ENCODE results near the gene FAM168A. TPM values are rescaled to one million over a fixed set of nuclear protein-coding genes. Genes with fewer than 3 reads are reported as not detected.

The FAM168A gene
- total and polyA plus RNA-seq, 10 of the 15 experiments (the other 5 are each of a cell fraction or from before 2014, with no cell fraction given) = 1.7 to 20.0 (median 10.0) TPM

DNA sequence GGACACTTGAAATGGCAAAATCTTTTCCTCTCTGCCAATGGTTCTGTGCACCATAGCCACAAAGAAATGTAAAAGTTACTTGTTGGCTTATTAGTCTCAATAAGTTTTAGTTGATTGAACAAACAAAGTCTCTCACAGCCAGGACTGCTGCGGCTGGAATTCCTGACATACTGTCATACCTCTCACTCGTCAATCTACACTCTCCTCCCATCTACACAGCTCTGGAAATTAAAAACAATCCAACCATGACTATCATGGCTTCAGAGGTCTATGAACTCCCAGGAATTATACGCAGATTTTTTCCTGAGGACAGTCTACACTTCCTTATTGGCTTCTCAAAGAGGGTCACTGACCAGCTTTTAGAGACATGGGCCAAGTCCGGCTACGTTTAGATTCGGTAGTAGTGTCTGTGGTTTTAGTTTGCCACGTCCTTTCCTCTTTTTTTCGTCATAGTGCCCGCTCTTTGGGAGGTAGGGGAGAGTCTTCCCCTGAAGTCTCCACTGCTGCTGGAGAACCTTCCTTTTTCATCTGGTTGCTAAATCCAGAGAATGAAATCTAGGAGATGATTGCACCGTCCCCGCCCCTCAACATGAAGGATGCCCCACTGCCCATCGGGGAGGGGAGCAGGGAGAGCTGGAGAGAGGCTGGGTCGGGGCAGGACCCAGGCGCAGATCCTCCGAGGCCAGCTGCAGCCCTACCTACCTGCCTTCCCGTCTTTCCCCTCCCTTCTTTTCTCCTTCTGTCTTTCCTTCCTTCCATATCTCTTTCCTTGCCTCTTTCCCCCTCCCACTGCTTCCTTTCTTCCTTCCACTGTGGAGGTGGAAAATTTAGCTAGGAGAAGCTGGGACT lies 47.4 kb upstream of the FAM168A start:
- no peak for DNase-seq (ENCODE audit: low read depth, low spot score)
- no peaks in the 10 kb centered on the region for H3K79me2 ChIP-seq (ENCODE audit: control insufficient read depth, insufficient read depth, low read length)
- no peaks in the 10 kb centered on the region for H3K36me3 ChIP-seq (ENCODE audit: control insufficient read depth in 2 of 2, insufficient read depth in 2 of 2, low read length in 1 of 2)
- ChIA-PET SMC1A (ENCODE audit: uncharacterized antibody, unreplicated experiment) (interaction anchor here (0.6 kb wide), 1 partner anchor 164 kb away, joined by 3 read pairs; no protein-coding TSS in a partner anchor), RAD21 (ENCODE audit: unreplicated experiment) (interaction anchor here (0.6 kb wide), 1 partner anchor 18 kb away, joined by 3 read pairs; no protein-coding TSS in a partner anchor), POLR2A (no interaction called here), CTCF (interaction anchor here (0.8 to 2.5 kb wide), 3 partner anchors 15 to 166 kb away, joined by 3 to 15 read pairs (median 4); no protein-coding TSS in a partner anchor)
- no peaks in the 10 kb centered on the region for H3K27me3 ChIP-seq (replicated peaks in 1 of 2; ENCODE audit: control insufficient read depth in 2 of 2, insufficient read depth in 2 of 2, low read length in 1 of 2)
- no peak for TF ChIP-seq KDM1A (IDR thresholded peaks at IDR 0.05; ENCODE audit: borderline replicate concordance)
- TF ChIP-seq, protein P1, sequence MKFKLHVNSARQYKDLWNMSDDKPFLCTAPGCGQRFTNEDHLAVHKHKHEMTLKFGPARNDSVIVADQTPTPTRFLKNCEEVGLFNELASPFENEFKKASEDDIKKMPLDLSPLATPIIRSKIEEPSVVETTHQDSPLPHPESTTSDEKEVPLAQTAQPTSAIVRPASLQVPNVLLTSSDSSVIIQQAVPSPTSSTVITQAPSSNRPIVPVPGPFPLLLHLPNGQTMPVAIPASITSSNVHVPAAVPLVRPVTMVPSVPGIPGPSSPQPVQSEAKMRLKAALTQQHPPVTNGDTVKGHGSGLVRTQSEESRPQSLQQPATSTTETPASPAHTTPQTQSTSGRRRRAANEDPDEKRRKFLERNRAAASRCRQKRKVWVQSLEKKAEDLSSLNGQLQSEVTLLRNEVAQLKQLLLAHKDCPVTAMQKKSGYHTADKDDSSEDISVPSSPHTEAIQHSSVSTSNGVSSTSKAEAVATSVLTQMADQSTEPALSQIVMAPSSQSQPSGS (IDR thresholded peaks at IDR 0.05; ENCODE audit: low read length) = no peak
- TF ChIP-seq ZSCAN29 (IDR thresholded peaks at IDR 0.05) = no peak
- intact Hi-C loops (cut with micrococcal nuclease; ENCODE audit: unreplicated experiment) = no loop called here
- no peaks in the 10 kb centered on the region for H3K4me1 ChIP-seq (ENCODE audit: control insufficient read depth, insufficient read depth, low read length)
- no peak for FAIRE-seq
- H4K20me1 ChIP-seq (ENCODE audit: control insufficient read depth, insufficient read depth) = no peaks in the 10 kb centered on the region
- H3K27ac ChIP-seq (ENCODE audit: control insufficient read depth, insufficient read depth) = no peak overlapping the region
- in situ Hi-C loops (cut with MboI) = no loop called here
- H2AFZ ChIP-seq (ENCODE audit: control insufficient read depth, low read depth, low read length) = no peak overlapping the region
- no peak overlapping the region for H3K4me2 ChIP-seq (ENCODE audit: control insufficient read depth, insufficient read depth)
- no peak overlapping the region for H3K9ac ChIP-seq (ENCODE audit: control insufficient read depth, insufficient read depth, low read length)
- no peaks in the 10 kb centered on the region for H3K9me3 ChIP-seq (replicated peaks; ENCODE audit: control insufficient read depth, insufficient read depth, low read length)
- no peak overlapping the region for H3K4me3 ChIP-seq
- ATAC-seq = no peak
- WGBS (ENCODE audit: insufficient coverage, insufficient replicate concordance, low lambda C conversion rate, missing lambda C conversion rate) = 36% methylated on average over 16 of the region's 16 CpGs
- no TSS peak for BruUV-seq (replicated peaks)

DNA sequence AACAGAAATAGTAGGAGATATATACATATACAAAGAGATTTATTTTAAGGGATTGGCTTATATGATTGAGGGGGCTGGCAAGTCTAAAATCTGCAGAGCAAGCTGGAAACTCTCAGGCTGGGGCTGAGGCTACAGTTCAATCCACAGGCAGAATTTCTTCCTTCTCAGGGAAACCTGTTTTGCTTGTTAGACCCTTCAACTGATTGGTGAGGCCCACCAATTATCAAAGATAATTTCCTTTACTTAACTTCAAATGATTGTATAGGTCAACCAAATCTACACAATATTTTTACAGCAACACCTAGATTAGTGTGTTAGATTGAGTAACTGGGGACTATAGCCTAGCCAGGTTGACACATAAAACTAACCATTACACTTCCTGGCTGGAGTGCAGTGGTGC lies 43.8 kb upstream of the FAM168A start:
- in situ Hi-C loops (cut with MboI) (no loop called here), intact Hi-C loops (cut with micrococcal nuclease; ENCODE audit: unreplicated experiment) (no loop called here)
- ChIA-PET POLR2A (no interaction called here), CTCF (interaction anchor here (1.0 to 1.6 kb wide), 2 partner anchors 19 to 162 kb away, joined by 4 to 5 read pairs; no protein-coding TSS in a partner anchor), RAD21 (ENCODE audit: unreplicated experiment) (no interaction called here), SMC1A (ENCODE audit: uncharacterized antibody, unreplicated experiment) (no interaction called here)
- ATAC-seq (no peak), DNase-seq (ENCODE audit: low read depth, low spot score) (no peak), FAIRE-seq (no peak)
- Histone ChIP-seq H3K36me3 (ENCODE audit: control insufficient read depth in 2 of 2, insufficient read depth in 2 of 2, low read length in 1 of 2) (no peaks in the 10 kb centered on the region), H3K79me2 (ENCODE audit: control insufficient read depth, insufficient read depth, low read length) (no peaks in the 10 kb centered on the region), H3K4me3 (no peak overlapping the region), H3K4me1 (ENCODE audit: control insufficient read depth, insufficient read depth, low read length) (no peaks in the 10 kb centered on the region), H3K27me3 (replicated peaks in 1 of 2; ENCODE audit: control insufficient read depth in 2 of 2, insufficient read depth in 2 of 2, low read length in 1 of 2) (no peaks in the 10 kb centered on the region), H3K4me2 (ENCODE audit: control insufficient read depth, insufficient read depth) (no peak overlapping the region), H2AFZ (ENCODE audit: control insufficient read depth, low read depth, low read length) (no peak overlapping the region), H3K27ac (ENCODE audit: control insufficient read depth, insufficient read depth) (no peak overlapping the region), H3K9ac (ENCODE audit: control insufficient read depth, insufficient read depth, low read length) (no peak overlapping the region), H4K20me1 (ENCODE audit: control insufficient read depth, insufficient read depth) (no peaks in the 10 kb centered on the region), H3K9me3 (replicated peaks; ENCODE audit: control insufficient read depth, insufficient read depth, low read length) (no peaks in the 10 kb centered on the region)
- BruUV-seq (replicated peaks) = no TSS peak
- TF ChIP-seq NFXL1 (IDR thresholded peaks at IDR 0.05; ENCODE audit: borderline replicate concordance) = no peak
- no peak for TF ChIP-seq ZNF622 (IDR thresholded peaks at IDR 0.05)
- no peak for TF ChIP-seq SRF (IDR thresholded peaks at IDR 0.05; ENCODE audit: low read depth in 2 of 2, low read length in 2 of 2)
- no peak for TF ChIP-seq POLR2A (IDR thresholded peaks at IDR 0.05; ENCODE audit: low read depth, low read length)
- no peak for TF ChIP-seq KLF5 (IDR thresholded peaks at IDR 0.05; ENCODE audit: partially characterized antibody)
- no peak for TF ChIP-seq CHD2 (IDR thresholded peaks at IDR 0.05; ENCODE audit: borderline replicate concordance, low read depth, low read length)
- TF ChIP-seq, protein P2, sequence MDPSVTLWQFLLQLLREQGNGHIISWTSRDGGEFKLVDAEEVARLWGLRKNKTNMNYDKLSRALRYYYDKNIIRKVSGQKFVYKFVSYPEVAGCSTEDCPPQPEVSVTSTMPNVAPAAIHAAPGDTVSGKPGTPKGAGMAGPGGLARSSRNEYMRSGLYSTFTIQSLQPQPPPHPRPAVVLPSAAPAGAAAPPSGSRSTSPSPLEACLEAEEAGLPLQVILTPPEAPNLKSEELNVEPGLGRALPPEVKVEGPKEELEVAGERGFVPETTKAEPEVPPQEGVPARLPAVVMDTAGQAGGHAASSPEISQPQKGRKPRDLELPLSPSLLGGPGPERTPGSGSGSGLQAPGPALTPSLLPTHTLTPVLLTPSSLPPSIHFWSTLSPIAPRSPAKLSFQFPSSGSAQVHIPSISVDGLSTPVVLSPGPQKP (IDR thresholded peaks at IDR 0.05; ENCODE audit: low read depth, low read length) = no peak
- TF ChIP-seq, protein P3, sequence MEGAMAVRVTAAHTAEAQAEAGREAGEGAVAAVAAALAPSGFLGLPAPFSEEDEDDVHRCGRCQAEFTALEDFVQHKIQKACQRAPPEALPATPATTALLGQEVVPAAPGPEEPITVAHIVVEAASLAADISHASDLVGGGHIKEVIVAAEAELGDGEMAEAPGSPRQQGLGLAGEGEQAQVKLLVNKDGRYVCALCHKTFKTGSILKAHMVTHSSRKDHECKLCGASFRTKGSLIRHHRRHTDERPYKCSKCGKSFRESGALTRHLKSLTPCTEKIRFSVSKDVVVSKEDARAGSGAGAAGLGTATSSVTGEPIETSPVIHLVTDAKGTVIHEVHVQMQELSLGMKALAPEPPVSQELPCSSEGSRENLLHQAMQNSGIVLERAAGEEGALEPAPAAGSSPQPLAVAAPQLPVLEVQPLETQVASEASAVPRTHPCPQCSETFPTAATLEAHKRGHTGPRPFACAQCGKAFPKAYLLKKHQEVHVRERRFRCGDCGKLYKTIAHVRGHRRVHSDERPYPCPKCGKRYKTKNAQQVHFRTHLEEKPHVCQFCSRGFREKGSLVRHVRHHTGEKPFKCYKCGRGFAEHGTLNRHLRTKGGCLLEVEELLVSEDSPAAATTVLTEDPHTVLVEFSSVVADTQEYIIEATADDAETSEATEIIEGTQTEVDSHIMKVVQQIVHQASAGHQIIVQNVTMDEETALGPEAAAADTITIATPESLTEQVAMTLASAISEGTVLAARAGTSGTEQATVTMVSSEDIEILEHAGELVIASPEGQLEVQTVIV (IDR thresholded peaks at IDR 0.05; ENCODE audit: borderline replicate concordance, partially characterized antibody) = no peak
- no peak for TF ChIP-seq TARDBP (IDR thresholded peaks at IDR 0.05; ENCODE audit: borderline replicate concordance)
- TF ChIP-seq SMC3 (IDR thresholded peaks at IDR 0.05; ENCODE audit: borderline replicate concordance, low read length) = no peak
